Occipital lobe (tissue), 2 donors: ENCODE data around the gene PIP5K1C. TPM values are rescaled to one million over a fixed set of nuclear protein-coding genes. Genes with fewer than 3 reads are reported as not detected.

Experiments used
- DNase-seq: peaks from one replicate; lab custom pipeline; 2025; lab: John Stamatoyannopoulos, UW
- total RNA-seq: library from RNA; depleted of rRNA; stranded (reverse); fragments of >200 nt; gene quantifications from one replicate; pipeline ENCODE4 v1.2.3, GENCODE V29; 2014

PIP5K1C gene
- total RNA-seq, 1 donor from 2014 or later = 19.8 TPM

DNA sequence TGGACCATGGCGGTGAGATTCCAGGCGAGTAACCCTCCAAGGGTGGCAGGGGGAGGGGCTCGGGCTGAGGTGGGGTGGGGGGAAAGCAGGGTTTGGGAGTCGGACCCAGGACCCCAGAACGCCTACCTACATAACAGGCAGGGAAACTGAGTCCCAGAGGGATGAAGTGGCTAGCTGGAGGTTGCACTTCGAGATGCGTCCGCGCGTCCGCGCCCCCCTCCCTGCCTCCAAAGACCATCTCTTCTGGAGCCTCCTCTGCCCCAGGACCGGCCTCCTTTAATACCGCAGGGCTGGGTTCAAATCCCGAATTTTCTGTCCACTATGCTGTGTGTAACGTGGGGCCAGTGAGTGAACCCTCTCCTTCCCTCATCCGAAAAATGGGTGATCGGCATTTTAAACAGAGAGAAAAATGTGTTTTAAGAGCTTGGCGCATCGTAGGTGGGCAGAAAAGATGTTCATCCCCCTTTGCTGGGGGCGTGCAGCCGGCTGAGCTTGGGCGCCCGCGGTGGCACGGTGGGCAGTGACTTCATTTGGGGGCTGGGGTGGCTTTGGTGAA lies 21.7 kb upstream of the PIP5K1C start:
- no peak for DNase-seq

DNA sequence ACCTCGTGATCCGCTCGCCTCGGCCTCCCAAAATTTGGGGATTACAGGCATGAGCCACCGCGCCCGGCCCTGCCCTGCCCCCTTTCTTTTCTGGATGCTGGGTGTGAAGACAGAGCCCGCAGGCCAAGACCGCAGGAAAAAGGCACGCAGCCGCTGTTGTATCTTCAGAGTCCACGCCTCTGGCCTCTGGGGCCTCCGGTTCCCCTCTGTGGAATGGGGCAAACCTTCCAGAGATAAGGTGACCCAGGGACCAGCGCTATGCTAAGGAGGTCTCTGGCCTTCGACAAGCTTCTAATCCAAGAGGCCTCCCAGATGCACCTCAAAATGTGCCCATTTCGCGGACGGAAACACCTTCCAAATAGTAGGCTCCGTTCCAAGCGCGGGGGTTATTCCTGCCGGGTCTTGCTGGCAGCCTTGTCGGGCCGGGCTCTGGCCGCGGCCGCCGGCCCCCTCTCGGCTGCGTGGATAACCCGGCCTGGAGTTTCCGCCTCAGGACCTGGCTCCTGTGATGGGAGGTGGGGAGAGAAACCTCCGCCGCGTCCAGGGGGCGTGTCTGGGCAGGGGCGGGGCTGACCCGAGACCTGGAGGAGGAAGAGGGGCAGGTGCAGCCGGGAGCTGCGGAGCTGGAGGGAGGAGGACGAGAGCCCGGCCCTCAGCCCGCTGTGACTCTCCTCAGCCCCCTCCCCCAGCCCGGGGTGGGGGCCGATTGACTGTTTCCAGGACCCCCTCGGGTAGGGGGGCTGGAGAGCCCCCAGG lies 21.0 kb upstream of the PIP5K1C start:
- no peak for DNase-seq

DNA sequence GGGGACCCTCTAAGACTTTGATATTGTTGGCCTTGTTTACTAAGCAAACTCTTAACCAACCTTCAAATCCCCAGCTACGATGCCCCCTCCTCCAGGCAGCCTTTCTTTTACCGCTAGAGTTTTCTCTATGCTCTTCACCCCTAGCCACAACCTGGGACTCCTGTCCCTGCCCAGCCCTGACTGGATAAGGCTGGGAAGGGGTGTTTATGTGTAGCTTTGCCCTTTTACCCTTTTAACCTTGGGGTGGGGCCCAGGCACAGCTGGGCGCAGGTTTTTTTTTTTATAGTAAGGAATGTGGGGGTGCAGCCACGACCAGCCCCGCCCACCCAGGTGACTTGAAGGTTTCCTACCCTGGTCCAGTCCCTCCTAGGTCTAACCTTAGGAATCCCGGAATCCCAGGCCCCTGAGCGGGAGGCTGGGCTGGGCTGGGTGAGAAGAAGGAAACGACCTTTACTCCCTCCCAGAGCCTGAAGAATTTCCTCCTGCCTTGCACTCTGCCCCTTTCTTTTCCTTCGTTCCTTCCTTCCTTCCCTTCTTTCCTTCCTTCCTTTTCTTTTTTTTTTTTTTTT lies 20.2 kb upstream of the PIP5K1C start:
- DNase-seq = no peak

DNA sequence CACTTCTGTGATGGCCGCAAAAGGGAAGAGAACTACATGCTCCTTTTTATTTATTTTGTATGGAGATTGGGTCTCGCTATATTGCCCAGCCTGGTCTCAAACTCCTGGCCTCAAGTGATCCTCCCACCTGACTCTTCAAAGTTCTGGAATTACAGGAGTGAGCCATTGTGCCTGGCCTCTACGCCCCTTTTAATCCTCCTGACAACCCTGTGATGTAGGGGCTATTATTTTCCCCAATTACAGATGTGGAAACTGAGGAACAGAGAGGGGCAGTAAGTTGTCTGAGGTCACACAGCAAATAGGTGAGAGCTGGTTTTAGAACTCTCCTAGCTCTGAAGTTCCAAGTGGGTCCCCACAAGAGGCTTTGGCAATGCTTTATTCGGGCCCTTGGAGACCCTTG lies 19.6 kb upstream of the PIP5K1C start:
- DNase-seq = no peak

DNA sequence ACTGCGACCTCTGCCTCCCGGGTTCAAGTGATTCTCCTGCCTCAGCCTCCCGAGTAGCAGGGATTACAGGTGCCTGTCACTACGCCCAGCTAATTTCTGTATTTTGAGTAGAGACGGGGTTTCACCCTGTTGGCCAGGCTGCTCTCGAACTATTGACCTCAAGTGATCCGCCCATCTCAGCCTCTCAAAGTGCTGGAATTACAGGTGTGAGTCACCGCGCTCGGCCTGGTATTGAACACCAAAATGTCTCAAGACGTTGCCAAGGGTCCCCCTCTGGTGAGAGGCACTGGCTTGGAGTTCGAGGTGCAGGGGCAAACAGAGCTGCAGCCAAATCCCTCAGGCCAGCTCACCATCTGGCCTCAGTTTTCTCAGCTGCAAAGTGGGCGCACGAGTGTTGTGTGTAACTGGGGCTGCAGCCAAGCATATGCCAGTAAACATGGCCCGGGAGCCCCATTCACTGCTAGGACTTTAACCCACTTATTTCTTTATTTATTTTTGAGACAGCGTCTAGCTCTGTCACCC lies 15.9 kb upstream of the PIP5K1C start:
- DNase-seq = no peak

DNA sequence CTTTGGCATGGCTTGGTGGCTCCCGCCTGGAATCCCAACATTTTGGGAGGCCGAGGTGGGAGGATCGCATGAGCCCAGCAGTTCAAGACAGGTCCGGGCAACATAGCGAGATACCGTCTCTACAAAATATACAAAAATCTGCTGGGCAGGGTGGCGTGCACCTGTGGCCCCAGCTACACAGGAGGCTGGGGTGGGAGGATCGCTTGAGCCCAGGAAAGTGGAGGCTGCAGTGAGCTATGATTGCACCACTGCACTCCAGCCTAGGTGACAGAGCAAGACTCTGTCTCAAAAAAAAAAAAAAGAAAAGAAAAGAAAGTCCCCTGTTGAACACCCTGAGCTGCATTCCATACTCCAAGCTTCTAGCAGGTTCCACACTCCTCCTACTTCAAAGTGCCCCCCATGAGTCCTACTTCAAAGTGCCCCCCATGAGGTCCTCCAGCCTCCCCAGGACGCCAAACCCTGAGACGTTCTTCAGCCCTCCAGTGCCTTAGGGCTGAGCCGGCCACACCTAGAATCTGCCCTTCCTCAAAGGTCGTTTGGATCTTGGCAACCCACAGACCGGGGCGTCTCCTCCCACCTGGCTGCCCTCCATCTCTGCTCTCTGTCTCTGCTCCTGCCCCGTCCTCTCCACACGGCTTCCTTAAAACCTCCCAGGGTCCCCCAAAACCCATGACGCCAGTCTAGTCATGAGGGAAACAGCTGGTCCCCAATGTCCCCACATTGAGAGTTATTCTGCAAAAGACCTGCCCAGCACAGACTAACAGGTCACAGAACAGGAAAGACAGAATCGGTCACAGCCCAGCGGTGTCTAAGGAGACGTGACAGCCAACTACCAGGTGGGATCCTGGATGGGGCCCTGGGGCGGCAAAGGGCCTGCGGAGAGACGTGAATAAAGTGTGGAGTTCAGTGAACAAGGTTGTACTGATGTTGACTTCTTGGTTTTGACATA lies 12.7 kb upstream of the PIP5K1C start:
- no peak for DNase-seq

DNA sequence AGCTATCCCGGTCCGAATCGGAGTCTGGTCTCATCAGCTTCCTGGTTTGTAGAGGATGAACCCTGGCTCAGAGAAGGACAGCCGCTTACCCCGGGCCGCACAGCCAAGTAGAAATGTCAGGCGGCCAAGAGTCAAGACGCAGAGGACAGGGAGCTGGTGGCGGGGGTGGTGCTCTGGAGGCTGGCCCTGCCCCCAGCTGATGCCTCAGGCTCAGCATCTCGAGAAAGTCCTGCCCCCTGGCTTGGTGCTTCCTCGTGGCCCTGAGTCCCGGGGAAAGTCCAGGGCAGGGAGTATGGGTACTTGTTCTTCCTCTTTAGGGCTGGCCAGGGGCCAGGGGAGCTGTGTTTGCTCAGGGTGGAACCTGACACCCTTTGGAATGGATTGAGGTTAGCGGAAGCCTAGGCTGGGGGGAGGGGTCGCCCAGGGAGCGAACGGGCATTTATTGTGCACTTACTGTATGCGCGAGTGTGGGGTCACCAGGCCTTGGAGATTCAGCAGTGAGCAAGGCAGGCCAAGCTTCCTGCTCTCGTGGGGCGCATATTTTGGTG lies 10.1 kb upstream of the PIP5K1C start:
- DNase-seq = no peak

DNA sequence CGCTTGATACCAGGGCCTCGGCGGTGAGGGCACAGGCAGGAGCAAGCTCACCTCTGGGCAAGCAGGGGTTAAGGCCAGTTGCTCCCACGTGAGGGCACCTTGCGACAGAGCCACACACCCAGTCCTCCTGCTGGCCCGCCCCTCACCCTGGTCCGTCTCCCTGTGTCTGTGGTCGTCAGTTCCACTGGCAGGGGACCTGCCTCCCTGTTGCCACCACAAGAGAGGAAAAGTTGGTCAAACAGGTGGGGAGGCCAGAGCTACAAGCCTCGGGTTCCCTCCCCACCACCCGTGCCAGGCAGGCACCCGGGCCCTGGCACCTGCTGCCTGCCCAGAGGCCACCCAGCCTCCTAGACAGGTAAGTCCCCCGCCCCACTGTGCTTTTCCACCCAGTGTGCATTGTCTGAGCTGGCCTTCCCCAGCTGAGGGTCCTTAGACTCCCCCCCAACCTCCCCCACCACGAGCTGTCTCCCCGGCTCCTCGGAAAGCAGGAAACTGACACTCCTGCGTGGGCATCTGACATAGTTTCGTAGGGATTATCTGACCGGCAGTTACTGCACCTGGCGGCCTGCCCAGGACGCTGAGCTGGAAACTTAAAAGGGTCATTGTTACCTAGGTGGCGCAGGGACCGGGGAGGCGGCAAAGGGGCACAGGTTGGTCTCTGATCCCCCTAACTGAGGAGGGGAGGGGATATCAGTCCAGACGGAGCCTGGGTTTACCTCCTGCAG lies 8.1 kb upstream of the PIP5K1C start, which contains the start of gene TJP3:
Gene TJP3, plus strand, starts transcription at position 178 of the 725 bp plus-strand sequence. CDS start 20,049 bp downstream, outside the sequence.
- DNase-seq = no peak

DNA sequence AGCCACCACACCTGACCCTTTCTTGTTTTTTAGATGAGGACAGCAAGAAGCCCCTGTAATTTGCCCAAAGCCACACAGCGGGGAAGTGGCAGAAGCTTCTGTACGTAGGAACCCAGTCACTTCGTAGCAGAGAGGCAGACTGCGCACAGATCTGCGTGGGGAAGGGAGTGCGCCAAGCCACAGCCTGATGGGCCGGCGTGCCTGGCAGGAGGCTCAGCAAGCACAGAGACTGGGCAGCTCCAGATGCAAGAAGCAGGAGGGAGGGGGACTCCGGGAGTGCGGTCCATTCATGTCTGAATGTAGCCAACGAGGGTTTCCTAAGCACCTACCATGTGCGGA lies 7.6 kb upstream of the PIP5K1C start:
- DNase-seq = no peak

DNA sequence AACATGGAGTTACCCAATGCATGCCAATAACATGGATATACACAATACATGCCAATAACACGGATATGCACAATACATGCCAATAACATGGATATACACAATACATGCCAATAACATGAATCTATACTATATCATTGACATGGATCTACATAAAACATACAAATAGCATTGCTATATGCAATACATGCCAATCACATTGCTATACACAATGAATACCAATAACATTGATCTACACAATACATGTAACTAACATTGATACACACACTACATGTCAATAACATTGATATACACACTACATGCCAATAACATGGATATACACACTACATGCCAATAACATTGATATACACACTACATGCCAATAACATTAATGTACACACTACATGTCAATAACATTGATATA lies 932 bp upstream of the PIP5K1C start:
- DNase-seq = no peak

DNA sequence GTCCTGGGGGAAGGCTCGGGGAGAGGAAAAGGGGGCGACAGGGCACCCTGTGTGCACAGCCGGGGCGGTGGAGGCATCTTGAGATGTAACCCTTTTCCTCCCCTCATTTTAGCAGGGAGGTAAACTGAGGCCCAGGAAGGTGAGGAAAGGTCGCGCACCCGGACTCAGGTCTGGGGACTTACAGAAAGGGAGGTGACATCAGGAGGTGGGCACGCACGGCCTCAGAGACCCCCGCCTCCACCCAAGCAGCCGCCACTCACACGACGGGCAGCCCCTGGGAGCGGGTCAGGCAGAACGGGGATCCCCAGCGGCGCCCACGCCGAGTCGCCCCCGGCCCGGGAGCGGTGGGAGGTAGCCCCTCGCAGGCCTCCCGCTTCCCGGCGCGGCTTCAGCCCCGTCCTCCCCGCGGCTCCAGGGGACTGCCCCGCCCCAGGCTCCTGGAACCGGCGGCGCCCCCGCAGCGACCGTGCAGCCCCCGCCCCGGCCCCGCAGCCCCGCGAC lies 477 bp downstream of the PIP5K1C start:
- no peak for DNase-seq

DNA sequence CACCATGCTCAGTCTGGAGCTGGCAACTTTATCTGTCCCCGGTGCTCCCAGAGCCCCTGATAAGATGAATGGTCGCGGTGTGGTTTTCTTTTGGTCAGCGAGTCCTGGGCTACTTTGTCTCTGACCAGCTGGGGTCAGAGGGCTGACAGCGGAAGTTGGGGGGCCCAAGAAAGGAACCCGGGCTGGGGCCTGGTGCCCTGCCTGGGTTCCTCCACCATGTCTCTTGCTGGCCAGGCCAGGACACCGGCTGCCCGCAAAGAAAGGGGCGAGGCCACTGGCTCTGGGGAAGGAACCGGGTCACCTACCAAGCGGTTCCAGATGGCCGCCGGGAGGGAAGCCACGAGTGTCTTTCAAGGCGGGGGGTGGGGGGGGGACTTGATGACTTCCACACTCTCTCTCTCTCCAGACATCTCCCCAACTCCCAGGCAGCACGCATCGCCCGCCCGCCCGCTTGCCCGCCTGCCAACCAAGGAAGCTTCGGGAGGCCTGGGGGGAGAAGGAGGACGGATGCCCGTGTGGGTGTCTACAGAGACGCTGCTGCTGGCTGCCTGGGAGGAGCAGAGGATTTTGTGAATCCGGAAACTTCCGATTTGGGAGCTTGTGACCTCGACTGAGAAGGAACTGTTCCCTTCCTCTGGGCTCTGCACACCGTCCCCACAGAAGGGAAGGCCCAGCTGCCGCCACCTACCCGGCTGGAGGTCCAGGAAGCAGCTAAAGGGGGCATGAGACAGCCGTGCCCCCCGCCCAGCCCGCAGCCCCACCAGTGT lies 1.1 kb downstream of the PIP5K1C start:
- peak; percentile 70 for DNase-seq

DNA sequence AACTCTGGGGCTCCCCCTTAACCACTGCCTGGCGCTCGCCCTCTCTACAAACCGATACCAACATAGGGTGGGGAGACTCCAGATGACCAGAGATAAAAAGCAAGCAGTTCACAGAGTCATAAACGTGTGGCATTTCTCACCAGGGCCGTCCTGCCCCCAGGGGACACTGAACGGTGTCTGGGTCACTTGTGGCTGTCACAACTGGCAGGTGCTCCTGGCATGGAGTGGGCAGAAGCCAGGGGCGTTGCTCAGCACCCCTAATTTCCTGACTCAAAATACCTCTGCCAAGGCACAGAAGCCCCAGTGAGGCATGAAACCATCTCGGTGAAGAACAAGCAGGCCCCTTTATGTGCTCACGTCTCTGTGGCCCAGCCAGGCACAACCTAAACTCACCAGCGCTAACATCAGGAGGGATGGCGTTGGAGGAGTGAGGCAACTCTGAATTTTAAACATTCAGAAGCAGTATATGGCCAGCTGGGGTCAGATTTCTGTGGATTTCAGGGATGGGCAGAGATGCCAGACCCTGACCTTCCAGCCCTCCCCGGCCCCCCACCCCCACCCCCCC lies 1.8 kb downstream of the PIP5K1C start:
- no peak for DNase-seq

DNA sequence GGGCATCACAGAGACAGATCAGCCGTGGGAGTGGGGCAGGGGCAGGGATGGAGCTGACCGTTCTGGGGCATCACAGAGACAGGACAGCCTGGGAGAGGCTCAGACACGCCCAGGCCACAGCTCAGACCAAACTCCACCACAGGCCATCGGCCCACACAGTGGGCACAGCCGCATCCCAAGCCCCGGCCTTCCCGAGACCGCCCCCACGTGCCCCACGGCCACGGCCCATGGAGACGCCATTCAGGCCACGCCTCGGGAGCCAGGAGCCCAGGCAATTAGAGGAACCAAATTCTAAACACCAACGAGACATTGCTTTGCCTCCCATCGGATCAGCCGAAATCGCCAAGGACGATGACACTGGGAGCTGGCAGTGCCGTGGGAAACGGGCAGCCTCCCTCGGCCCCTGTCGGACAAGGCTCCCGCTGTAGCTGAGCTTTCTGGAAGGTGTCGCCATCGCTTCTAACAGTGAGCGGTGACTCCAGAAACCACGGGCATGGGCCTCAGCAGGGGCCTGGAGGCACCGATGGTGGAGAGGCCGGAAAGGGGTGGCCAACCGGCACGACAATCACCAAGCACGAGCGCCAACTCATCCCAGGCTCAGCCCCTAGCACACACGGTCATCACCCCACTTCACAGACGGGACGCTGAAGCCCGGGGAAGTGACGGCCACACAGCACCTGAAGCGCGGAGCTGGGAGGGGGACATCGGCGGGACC lies 2.4 kb downstream of the PIP5K1C start:
- DNase-seq = no peak

DNA sequence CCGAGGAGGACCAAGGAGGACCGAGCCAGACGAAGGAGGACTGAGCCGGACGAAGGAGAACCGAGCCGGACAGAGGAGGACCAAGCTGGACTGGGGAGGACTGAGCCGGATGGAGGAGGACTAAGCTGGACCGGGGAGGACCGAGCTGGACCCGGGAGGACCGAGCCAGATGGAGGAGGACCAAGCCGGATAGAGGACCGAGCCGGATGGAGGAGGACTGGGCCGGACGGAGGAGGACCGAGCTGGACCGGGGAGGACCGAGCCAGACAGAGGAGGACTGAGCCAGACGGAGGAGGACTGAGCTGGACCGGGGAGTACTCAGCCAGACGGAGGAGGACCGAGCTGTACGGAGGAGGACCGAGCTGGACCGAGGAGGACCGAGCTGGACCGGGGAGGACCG lies 3.2 kb downstream of the PIP5K1C start:
- DNase-seq = no peak

DNA sequence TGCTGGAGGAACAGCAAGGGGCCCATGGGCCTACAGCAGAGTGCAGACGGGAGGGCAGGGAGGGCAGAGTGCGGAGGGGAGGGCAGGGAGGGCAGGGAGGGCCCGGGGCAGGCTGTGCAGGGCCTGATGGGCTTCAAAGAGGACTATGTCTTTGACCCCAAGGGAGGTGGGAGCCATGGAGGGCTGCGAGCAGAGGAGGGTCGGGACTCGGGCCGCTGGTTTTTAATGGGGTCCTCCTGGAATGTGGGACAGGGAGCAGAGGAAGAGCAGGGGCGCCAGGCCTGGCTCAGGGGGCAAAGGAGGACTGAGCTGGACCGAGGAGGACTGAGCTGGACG lies 3.6 kb downstream of the PIP5K1C start:
- no peak for DNase-seq

DNA sequence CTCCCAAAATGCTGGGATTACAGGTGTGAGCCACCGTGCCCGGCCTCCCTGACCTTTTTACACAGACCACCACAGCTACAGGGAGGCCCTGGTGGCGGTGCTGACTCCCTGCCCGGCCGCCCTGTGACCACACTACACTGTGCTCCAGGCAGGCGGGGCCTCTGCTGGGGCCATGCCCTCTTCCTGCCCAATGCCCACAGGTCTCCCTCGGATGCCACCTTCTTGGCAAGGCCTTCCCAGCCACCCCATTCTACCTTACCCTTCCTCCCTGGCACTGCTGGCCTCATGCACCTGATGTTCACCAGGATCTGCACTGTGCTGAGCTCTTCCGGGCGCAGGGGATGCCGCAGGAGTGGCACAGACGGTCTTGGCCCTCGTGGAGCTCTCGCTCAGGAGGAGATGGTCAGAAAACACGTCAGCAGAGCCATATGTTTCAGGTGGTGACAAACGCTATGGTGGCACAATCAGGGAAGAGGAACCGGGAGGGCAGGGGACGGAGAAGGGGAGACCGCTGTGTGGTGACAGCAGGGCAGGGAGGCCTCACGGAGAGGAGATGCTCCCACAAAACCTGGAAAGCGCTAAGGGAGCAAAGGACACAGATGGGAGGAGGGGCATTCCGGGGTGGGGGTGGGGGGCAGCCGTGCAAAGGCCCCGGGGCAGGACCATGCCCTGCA lies 4.1 kb downstream of the PIP5K1C start:
- no peak for DNase-seq

DNA sequence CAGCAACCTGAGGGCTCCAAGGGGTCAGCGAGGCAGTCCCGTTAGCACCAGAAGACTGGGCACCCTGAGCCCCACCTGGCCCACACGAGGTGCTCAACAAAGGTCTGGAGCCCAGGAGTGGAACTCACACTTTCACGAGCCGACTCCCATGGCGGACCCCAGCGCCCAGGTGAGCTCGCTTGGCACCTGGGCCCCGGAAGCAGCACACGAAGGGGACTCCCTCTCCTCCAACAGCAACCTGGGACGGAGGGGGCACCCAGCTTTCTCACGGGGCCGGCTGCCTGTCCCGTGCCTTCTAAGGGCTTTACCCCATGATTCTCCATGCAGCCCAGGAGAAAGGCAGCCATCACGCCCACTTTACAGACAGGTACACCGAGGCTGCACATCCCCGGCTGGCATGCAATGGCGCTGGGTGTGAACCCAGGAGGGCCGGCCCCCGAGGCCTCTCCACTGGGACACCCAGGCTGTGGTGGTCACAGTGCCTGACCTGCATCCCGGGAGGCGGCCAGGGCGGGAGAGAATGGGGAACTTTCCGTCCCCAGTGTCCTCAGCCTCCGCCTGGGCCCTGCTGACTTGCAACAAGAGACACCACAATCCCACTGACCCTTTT lies 5.0 kb downstream of the PIP5K1C start:
- no peak for DNase-seq
